Gastroesophageal sphincter (tissue), 4 donors: ENCODE data around the gene TTC23. TPM values are rescaled to one million over a fixed set of nuclear protein-coding genes. Genes with fewer than 3 reads are reported as not detected.
"Not testable (repeated sequence)": the region's sequence is repeated elsewhere in the genome, so short reads cannot be mapped to it uniquely, and the experiment has no call there.

Experiments
- ATAC-seq: fragments of 150-250 bp; one replicate; pipeline ENCODE4 v1.9.1; 2016; ENCODE audit warnings: mild to moderate bottlenecking, moderate library complexity
- H3K27ac ChIP-seq, 4 donors: fragments of 200-600 bp; sonication (generic) in 3 of 4; 1 replicate in 3 of 4; 2 replicates in 1 of 4; pipeline ENCODE4 v1.5.1; 2016 to 2019
- H3K27me3 ChIP-seq: fragments of 200-600 bp; sonication (generic); one replicate; pipeline ENCODE4 v1.5.1; 2019
- H3K36me3 ChIP-seq, 2 donors: fragments of 200-600 bp; sonication (generic); one replicate each; pipeline ENCODE4 v1.5.1; 2019; ENCODE audit warnings: control low read depth in 1 of 2
- H3K4me1 ChIP-seq, 3 donors: fragments of 200-600 bp; sonication (generic); 1 replicate in 2 of 3; 2 replicates in 1 of 3; pipeline ENCODE4 v1.5.1; 2016 to 2019; ENCODE audit warnings: control low read depth in 2 of 3
- H3K4me3 ChIP-seq, 2 donors: fragments of 200-600 bp; sonication (generic); one replicate each; pipeline ENCODE4 v1.5.1; 2019; ENCODE audit warnings: mild to moderate bottlenecking in 1 of 2, moderate library complexity in 1 of 2
- H3K9me3 ChIP-seq, 3 donors: fragments of 200-600 bp; sonication (generic); one replicate each; pipeline ENCODE4 v1.5.1; 2017 to 2019; ENCODE audit warnings: control low read depth in 2 of 3
- EP300 ChIP-seq: sonication (generic); formaldehyde crosslinking; IDR thresholded peaks from one replicate; pipeline ENCODE4 v1.6.1; 2017; ENCODE audit warnings: antibody characterized with exemption, mild to moderate bottlenecking
- POLR2A ChIP-seq, 2 donors: fragments of 450-650 bp; IDR thresholded peaks; one replicate each; pipeline ENCODE4 v1.6.1; 2017; ENCODE audit warnings: antibody characterized with exemption in 2 of 2, mild to moderate bottlenecking in 2 of 2, moderate library complexity in 1 of 2
- POLR2AphosphoS5 ChIP-seq: sonication (generic); formaldehyde crosslinking; IDR thresholded peaks from one replicate; pipeline ENCODE4 v1.6.1; 2017; ENCODE audit warnings: antibody characterized with exemption
- WGBS, 2 donors: methylation state at CpG; one replicate each; pipeline ENCODE4 v1.1.5; 2018; ENCODE audit warnings: low coverage in 1 of 2; 5-methylcytosine and 5-hydroxymethylcytosine counted together
- total RNA-seq, 4 donors: library from RNA; depleted of rRNA; stranded (reverse); fragments of >200 nt; gene quantifications; one replicate each; pipeline ENCODE4 v1.1.0, GENCODE V29; 2016
- TF ChIP-seq, protein P1 (sequence below), 4 experiments: fragments of 200-600 bp in 2 of 4; fragments of 450-650 bp in 2 of 4; sonication (generic) in 1 of 4; IDR thresholded peaks; one replicate each; pipeline ENCODE4 v1.5.1; 2017 to 2019; ENCODE audit warnings: antibody characterized with exemption in 4 of 4, mild to moderate bottlenecking in 2 of 4, moderate library complexity in 2 of 4

Gene TTC23
- total RNA-seq, 4 donors from 2014 or later, result 13.7 to 33.3 (median 20.0) TPM

DNA sequence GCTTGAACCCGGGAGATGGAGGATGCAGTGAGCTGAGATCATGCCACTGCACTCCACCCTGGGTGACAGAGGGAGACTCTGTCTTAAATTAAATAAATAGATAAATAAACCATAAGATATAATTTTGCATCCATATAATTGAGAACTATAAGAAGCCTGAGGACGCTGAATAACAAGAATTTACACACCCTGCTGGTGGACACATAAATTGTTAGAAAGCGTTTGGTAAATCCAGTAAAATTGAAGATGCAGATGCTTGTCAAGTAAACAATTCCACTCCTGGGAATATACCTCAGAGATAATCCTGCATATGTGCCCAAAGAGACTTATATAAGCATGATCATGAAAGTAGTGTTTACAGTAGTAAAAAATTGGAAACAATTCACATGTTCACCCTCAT, 41.7 kb downstream of the TTC23 start:
- peaks cover 0 to 41% (median 21%) of the 10 kb centered on the region in 3 donors for H3K4me1 ChIP-seq
- H3K36me3 ChIP-seq, result no peaks in the 10 kb centered on the region
- H3K27me3 ChIP-seq, result no peaks in the 10 kb centered on the region
- TF ChIP-seq, protein P1, sequence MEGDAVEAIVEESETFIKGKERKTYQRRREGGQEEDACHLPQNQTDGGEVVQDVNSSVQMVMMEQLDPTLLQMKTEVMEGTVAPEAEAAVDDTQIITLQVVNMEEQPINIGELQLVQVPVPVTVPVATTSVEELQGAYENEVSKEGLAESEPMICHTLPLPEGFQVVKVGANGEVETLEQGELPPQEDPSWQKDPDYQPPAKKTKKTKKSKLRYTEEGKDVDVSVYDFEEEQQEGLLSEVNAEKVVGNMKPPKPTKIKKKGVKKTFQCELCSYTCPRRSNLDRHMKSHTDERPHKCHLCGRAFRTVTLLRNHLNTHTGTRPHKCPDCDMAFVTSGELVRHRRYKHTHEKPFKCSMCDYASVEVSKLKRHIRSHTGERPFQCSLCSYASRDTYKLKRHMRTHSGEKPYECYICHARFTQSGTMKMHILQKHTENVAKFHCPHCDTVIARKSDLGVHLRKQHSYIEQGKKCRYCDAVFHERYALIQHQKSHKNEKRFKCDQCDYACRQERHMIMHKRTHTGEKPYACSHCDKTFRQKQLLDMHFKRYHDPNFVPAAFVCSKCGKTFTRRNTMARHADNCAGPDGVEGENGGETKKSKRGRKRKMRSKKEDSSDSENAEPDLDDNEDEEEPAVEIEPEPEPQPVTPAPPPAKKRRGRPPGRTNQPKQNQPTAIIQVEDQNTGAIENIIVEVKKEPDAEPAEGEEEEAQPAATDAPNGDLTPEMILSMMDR (IDR thresholded peaks at IDR 0.05), result no peak
- TF ChIP-seq POLR2AphosphoS5 (no peak), POLR2A (IDR thresholded peaks at IDR 0.05) (no peak), EP300 (no peak)
- H3K9me3 ChIP-seq, result no peaks in the 10 kb centered on the region
- 80 to 85% methylated on average over 2 to 3 of the region's 3 CpGs for WGBS, 2 donors
- H3K27ac ChIP-seq, result no peak overlapping the region
- no peak for ATAC-seq
- no peak overlapping the region for H3K4me3 ChIP-seq

DNA sequence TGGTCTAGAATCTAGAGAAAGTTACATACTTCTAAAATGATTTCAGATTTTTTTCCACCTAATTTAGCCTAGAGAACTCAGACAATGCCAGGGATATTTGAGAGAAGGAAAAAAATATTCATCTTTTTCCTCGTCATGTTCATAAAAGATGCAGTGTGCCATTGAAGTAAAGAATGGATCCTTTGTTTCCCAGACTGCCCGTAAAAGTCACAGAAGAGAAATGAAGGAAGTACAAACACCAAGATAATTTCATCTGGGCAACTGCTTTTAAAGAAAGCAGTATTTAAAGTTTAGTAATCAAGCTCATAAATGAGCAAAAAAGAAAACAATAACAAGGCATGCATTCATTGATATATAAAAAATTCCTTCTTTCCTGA, 47.2 kb downstream of the TTC23 start:
- H3K27me3 ChIP-seq, result no peaks in the 10 kb centered on the region
- TF ChIP-seq EP300 (no peak), POLR2A (IDR thresholded peaks at IDR 0.05) (no peak), POLR2AphosphoS5 (no peak)
- TF ChIP-seq, protein P1 (IDR thresholded peaks at IDR 0.05), result no peak
- no peak for ATAC-seq
- no peak overlapping the region for H3K4me3 ChIP-seq
- no peaks in the 10 kb centered on the region for H3K9me3 ChIP-seq
- peaks cover 0 to 27% of the 10 kb centered on the region in 2 donors for H3K36me3 ChIP-seq
- H3K27ac ChIP-seq, result peak overlapping the region in 1 of 4 donors; percentile 35
- peaks cover 0 to 5% (median 0%) of the 10 kb centered on the region in 3 donors for H3K4me1 ChIP-seq
- WGBS, 2 donors, result 71% methylated on average over 2 of the region's 2 CpGs

DNA sequence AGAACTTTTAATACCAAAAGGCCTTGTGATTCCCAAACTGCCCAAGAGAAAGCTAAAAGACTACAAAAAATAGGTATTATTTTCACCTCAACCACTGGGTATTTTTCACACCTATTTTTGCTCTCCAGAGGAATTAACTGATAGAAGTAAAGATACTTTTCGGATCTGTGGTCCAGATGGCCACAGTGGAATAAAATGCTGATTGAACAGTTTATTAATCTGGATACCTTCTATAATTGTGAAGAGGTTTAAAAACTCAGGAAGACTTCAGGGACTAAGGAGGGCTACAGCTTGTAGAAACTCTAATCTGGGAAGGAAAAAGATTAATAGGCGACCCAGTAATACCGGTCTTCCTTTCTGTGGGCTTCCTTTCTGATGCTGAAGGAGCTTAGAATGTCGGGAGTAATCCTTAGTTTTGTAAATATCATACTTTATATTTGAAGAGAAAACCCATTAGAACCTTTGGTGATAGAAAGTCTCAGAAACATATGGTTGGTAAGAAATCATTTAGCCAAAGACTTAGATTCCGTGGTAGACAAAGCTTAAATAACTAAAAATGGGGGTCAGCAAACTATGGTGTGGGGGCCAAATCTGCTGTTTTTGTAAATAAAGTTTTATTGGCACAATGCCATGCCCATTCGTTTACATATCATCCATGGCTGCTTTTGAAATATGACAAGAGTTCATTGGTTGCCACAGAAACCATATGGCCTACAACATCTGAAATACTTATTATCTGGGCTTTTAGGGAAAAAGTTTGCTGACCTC, 47.8 kb downstream of the TTC23 start:
- no peak overlapping the region for H3K4me3 ChIP-seq
- no peaks in the 10 kb centered on the region for H3K9me3 ChIP-seq
- H3K36me3 ChIP-seq, result peaks cover 0 to 29% of the 10 kb centered on the region in 2 donors
- no peaks in the 10 kb centered on the region for H3K27me3 ChIP-seq
- WGBS, 2 donors, result 75 to 78% methylated on average over 6 of the region's 6 CpGs
- H3K4me1 ChIP-seq, result peaks cover 0 to 5% (median 0%) of the 10 kb centered on the region in 3 donors
- peak overlapping the region in 1 of 4 donors; percentile 35 for H3K27ac ChIP-seq
- TF ChIP-seq POLR2AphosphoS5 (no peak), POLR2A (IDR thresholded peaks at IDR 0.05) (no peak), EP300 (no peak)
- TF ChIP-seq, protein P1 (IDR thresholded peaks at IDR 0.05), result no peak
- no peak for ATAC-seq

DNA sequence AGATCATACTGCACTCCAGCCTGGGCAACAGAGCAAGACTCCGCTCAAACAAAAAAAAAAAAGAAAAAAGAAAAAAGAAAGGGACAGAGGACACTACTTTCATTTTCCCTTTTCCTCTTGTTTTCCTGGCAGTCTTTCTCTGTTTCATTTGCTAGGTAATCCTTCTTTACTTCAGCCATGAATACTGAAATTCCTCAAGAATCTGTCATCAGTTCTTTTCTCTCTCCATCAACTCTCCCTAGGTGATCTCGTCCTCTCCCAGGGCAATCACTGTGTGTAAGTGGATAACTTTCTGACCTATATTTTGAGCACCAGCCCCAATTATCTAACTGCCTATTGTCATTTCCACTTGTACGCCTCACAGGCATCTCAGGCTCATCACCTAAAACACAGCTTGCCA, 51.5 kb downstream of the TTC23 start:
- H3K9me3 ChIP-seq, result no peaks in the 10 kb centered on the region
- no peak overlapping the region for H3K4me3 ChIP-seq
- peak overlapping the region in 1 of 4 donors; percentile 43 for H3K27ac ChIP-seq
- 60 to 78% methylated on average over 2 to 3 of the region's 3 CpGs for WGBS, 2 donors
- no peaks in the 10 kb centered on the region for H3K27me3 ChIP-seq
- peaks cover 0 to 5% (median 0%) of the 10 kb centered on the region in 3 donors for H3K4me1 ChIP-seq
- H3K36me3 ChIP-seq, result peaks cover 0 to 50% of the 10 kb centered on the region in 2 donors
- ATAC-seq, result no peak
- TF ChIP-seq, protein P1 (IDR thresholded peaks at IDR 0.05), result no peak
- TF ChIP-seq EP300, result no peak
- TF ChIP-seq POLR2AphosphoS5, result no peak

DNA sequence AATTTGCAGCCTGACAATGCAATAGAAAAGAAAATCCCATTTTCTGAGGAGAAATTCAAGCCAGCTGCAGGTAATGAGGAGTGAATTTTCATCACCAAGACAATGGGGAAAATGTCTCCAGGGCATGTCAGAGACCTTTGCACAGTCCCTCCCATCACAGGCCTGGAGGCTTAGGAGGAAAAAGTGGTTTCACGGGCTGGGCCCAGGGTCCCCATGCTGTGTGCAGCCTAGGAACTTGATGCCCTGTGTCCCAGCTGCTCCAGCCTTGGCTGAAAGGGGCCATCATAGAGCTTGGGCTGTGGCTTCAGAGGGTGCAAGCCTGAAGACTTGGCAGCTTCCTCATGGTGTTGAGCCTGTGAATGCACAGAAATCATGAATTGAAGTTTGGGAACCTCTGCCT, 57.2 kb downstream of the TTC23 start:
- H3K27ac ChIP-seq, ATAC-seq, H3K27me3 ChIP-seq, H3K4me1 ChIP-seq, H3K9me3 ChIP-seq, H3K4me3 ChIP-seq: not testable (repeated sequence)
- WGBS, 2 donors, result 83 to 100% methylated on average over 1 of the region's 1 CpG
- peaks cover 0 to 49% of the 10 kb centered on the region in 2 donors for H3K36me3 ChIP-seq
